BLaER1 (cell line): ENCODE results near the gene CASQ2.
A peak's percentile ranks its signal among the peaks of the same experiment; 100 is the strongest.

Experiments used
- H3K27ac ChIP-seq: shearing (Covaris generic); formaldehyde crosslinking; 2 replicates; pipeline ENCODE4 v1.8.1; 2022
- H3K27me3 ChIP-seq: shearing (Covaris generic); formaldehyde crosslinking; 2 replicates; pipeline ENCODE4 v1.8.1; 2022
- H3K36me3 ChIP-seq: shearing (Covaris generic); formaldehyde crosslinking; 2 replicates; pipeline ENCODE4 v1.8.1; 2022
- H3K4me1 ChIP-seq: shearing (Covaris generic); formaldehyde crosslinking; 2 replicates; pipeline ENCODE4 v1.8.1; 2022
- H3K4me2 ChIP-seq: shearing (Covaris generic); formaldehyde crosslinking; 2 replicates; pipeline ENCODE4 v1.8.1; 2022
- H3K4me3 ChIP-seq: shearing (Covaris generic); formaldehyde crosslinking; 2 replicates; pipeline ENCODE4 v1.8.1; 2022
- H3K9ac ChIP-seq: shearing (Covaris generic); formaldehyde crosslinking; 2 replicates; pipeline ENCODE4 v1.8.1; 2022
- H3K9me3 ChIP-seq: shearing (Covaris generic); formaldehyde crosslinking; 2 replicates; pipeline ENCODE4 v1.8.1; 2022
- H4K20me1 ChIP-seq: shearing (Covaris generic); formaldehyde crosslinking; 2 replicates; pipeline ENCODE4 v1.8.1; 2022
- Cebpa-rat ChIP-seq: shearing (Covaris generic); IDR thresholded peaks from 2 replicates; pipeline ENCODE4 v1.8.1; 2022

Gene CASQ2

GRCh38 chr1:115705963-115706362 lies 62.6 kb downstream of the CASQ2 start:
- Histone ChIP-seq H3K27me3 (no peaks in the 10 kb centered on the region), H3K4me1 (no peaks in the 10 kb centered on the region), H3K27ac (no peak overlapping the region), H4K20me1 (no peaks in the 10 kb centered on the region), H3K4me2 (no peak overlapping the region), H3K36me3 (no peaks in the 10 kb centered on the region), H3K9ac (no peak overlapping the region), H3K9me3 (no peaks in the 10 kb centered on the region), H3K4me3 (no peak overlapping the region)
- TF ChIP-seq Cebpa-rat, result no peak

GRCh38 chr1:115705085-115705951 lies 63.2 kb downstream of the CASQ2 start:
- Histone ChIP-seq H3K36me3 (no peaks in the 10 kb centered on the region), H3K4me2 (no peak overlapping the region), H4K20me1 (no peaks in the 10 kb centered on the region), H3K9me3 (no peaks in the 10 kb centered on the region), H3K27ac (no peak overlapping the region), H3K9ac (no peak overlapping the region), H3K27me3 (no peaks in the 10 kb centered on the region), H3K4me3 (no peak overlapping the region), H3K4me1 (no peaks in the 10 kb centered on the region)
- TF ChIP-seq Cebpa-rat, result no peak

- no peak overlapping the region for H3K4me2 ChIP-seq
- H3K9ac ChIP-seq, result no peak overlapping the region
- no peaks in the 10 kb centered on the region for H3K36me3 ChIP-seq
- H3K27me3 ChIP-seq, result no peaks in the 10 kb centered on the region
- H3K4me1 ChIP-seq, result peaks cover 8% of the 10 kb centered on the region
- no peaks in the 10 kb centered on the region for H3K9me3 ChIP-seq
- H3K4me3 ChIP-seq, result no peak overlapping the region
- TF ChIP-seq Cebpa-rat, result no peak
- H3K27ac ChIP-seq, result no peak overlapping the region
- no peaks in the 10 kb centered on the region for H4K20me1 ChIP-seq
These were observed 65.6 kb downstream of the CASQ2 start for GRCh38 chr1:115702959-115703358.

GRCh38 chr1:115701090-115701489 lies 67.4 kb downstream of the CASQ2 start:
- Histone ChIP-seq H3K27ac (no peak overlapping the region), H3K9me3 (no peaks in the 10 kb centered on the region), H3K36me3 (no peaks in the 10 kb centered on the region), H4K20me1 (no peaks in the 10 kb centered on the region), H3K4me2 (no peak overlapping the region), H3K27me3 (no peaks in the 10 kb centered on the region), H3K9ac (no peak overlapping the region), H3K4me3 (no peak overlapping the region), H3K4me1 (peaks cover 8% of the 10 kb centered on the region)
- TF ChIP-seq Cebpa-rat, result no peak

- no peaks in the 10 kb centered on the region for H3K9me3 ChIP-seq
- no peaks in the 10 kb centered on the region for H3K27me3 ChIP-seq
- H3K27ac ChIP-seq, result no peak overlapping the region
- H3K4me1 ChIP-seq, result peaks cover 8% of the 10 kb centered on the region
- H4K20me1 ChIP-seq, result no peaks in the 10 kb centered on the region
- H3K4me2 ChIP-seq, result no peak overlapping the region
- H3K36me3 ChIP-seq, result peaks cover 5% of the 10 kb centered on the region; the same call in 1 of the 2 replicates
- no peak for TF ChIP-seq Cebpa-rat
- no peak overlapping the region for H3K4me3 ChIP-seq
- no peak overlapping the region for H3K9ac ChIP-seq
These were observed 70.9 kb downstream of the CASQ2 start for GRCh38 chr1:115697619-115698018.

GRCh38 chr1:115694805-115695204 lies 73.7 kb downstream of the CASQ2 start:
- H3K9me3 ChIP-seq, result no peaks in the 10 kb centered on the region
- H3K4me3 ChIP-seq, result no peak overlapping the region
- no peaks in the 10 kb centered on the region for H3K27me3 ChIP-seq
- TF ChIP-seq Cebpa-rat, result no peak
- peaks cover 8% of the 10 kb centered on the region for H3K4me1 ChIP-seq
- peaks cover 32% of the 10 kb centered on the region for H3K36me3 ChIP-seq
- no peak overlapping the region for H3K27ac ChIP-seq
- no peak overlapping the region for H3K9ac ChIP-seq
- no peak overlapping the region for H3K4me2 ChIP-seq
- H4K20me1 ChIP-seq, result no peaks in the 10 kb centered on the region

GRCh38 chr1:115692224-115692623 lies 76.3 kb downstream of the CASQ2 start:
- Histone ChIP-seq H3K36me3 (peaks cover 40% of the 10 kb centered on the region), H3K4me1 (no peaks in the 10 kb centered on the region), H4K20me1 (no peaks in the 10 kb centered on the region), H3K27ac (no peak overlapping the region), H3K4me2 (no peak overlapping the region), H3K27me3 (no peaks in the 10 kb centered on the region), H3K9ac (no peak overlapping the region), H3K9me3 (no peaks in the 10 kb centered on the region), H3K4me3 (no peak overlapping the region)
- no peak for TF ChIP-seq Cebpa-rat

GRCh38 chr1:115690972-115691371 lies 77.5 kb downstream of the CASQ2 start:
- H3K9ac ChIP-seq, result no peak overlapping the region
- H3K27me3 ChIP-seq, result no peaks in the 10 kb centered on the region

GRCh38 chr1:115687744-115688143 lies 80.8 kb downstream of the CASQ2 start:
- H3K9ac ChIP-seq, result no peak overlapping the region
- no peak overlapping the region for H3K27ac ChIP-seq
- H3K4me2 ChIP-seq, result no peak overlapping the region
- H3K4me3 ChIP-seq, result no peak overlapping the region
- H3K9me3 ChIP-seq, result no peaks in the 10 kb centered on the region
- H3K4me1 ChIP-seq, result no peaks in the 10 kb centered on the region
- peaks cover 67% of the 10 kb centered on the region for H3K36me3 ChIP-seq
- no peaks in the 10 kb centered on the region for H4K20me1 ChIP-seq
- TF ChIP-seq Cebpa-rat, result no peak
- H3K27me3 ChIP-seq, result no peaks in the 10 kb centered on the region

More at GRCh38 chr1:115690972-115691371, 77.5 kb downstream of the CASQ2 start:
- H4K20me1 ChIP-seq, result no peaks in the 10 kb centered on the region
- H3K27ac ChIP-seq, result no peak overlapping the region
- no peaks in the 10 kb centered on the region for H3K4me1 ChIP-seq
- H3K9me3 ChIP-seq, result no peaks in the 10 kb centered on the region
- H3K36me3 ChIP-seq, result peaks cover 40% of the 10 kb centered on the region
- no peak for TF ChIP-seq Cebpa-rat
- H3K4me3 ChIP-seq, result no peak overlapping the region
- no peak overlapping the region for H3K4me2 ChIP-seq

- no peak overlapping the region for H3K9ac ChIP-seq
- no peak overlapping the region for H3K4me3 ChIP-seq
- H3K36me3 ChIP-seq, result peaks cover 56% of the 10 kb centered on the region
- no peak overlapping the region for H3K4me2 ChIP-seq
- no peaks in the 10 kb centered on the region for H3K9me3 ChIP-seq
- peak; percentile 17; the same call in 1 of the 2 replicates for TF ChIP-seq Cebpa-rat
- no peaks in the 10 kb centered on the region for H4K20me1 ChIP-seq
- no peaks in the 10 kb centered on the region for H3K4me1 ChIP-seq
- H3K27me3 ChIP-seq, result no peaks in the 10 kb centered on the region
- H3K27ac ChIP-seq, result no peak overlapping the region
These were observed 83.3 kb downstream of the CASQ2 start for GRCh38 chr1:115685029-115685705.
